BLaER1 (cell line): ENCODE results near the gene CFAP410.
"Not testable (repeated sequence)": the region's sequence is repeated elsewhere in the genome, so short reads cannot be mapped to it uniquely, and the experiment has no call there.

Experiments
- H3K27ac ChIP-seq: shearing (Covaris generic); formaldehyde crosslinking; 2 replicates; pipeline ENCODE4 v1.8.1; 2022
- H3K27me3 ChIP-seq: shearing (Covaris generic); formaldehyde crosslinking; 2 replicates; pipeline ENCODE4 v1.8.1; 2022
- H3K36me3 ChIP-seq: shearing (Covaris generic); formaldehyde crosslinking; 2 replicates; pipeline ENCODE4 v1.8.1; 2022
- H3K4me1 ChIP-seq: shearing (Covaris generic); formaldehyde crosslinking; 2 replicates; pipeline ENCODE4 v1.8.1; 2022
- H3K4me2 ChIP-seq: shearing (Covaris generic); formaldehyde crosslinking; 2 replicates; pipeline ENCODE4 v1.8.1; 2022
- H3K4me3 ChIP-seq: shearing (Covaris generic); formaldehyde crosslinking; 2 replicates; pipeline ENCODE4 v1.8.1; 2022
- H3K9ac ChIP-seq: shearing (Covaris generic); formaldehyde crosslinking; 2 replicates; pipeline ENCODE4 v1.8.1; 2022
- H3K9me3 ChIP-seq: shearing (Covaris generic); formaldehyde crosslinking; 2 replicates; pipeline ENCODE4 v1.8.1; 2022
- H4K20me1 ChIP-seq: shearing (Covaris generic); formaldehyde crosslinking; 2 replicates; pipeline ENCODE4 v1.8.1; 2022
- Cebpa-rat ChIP-seq: shearing (Covaris generic); IDR thresholded peaks from 2 replicates; pipeline ENCODE4 v1.8.1; 2022

CFAP410 gene

DNA sequence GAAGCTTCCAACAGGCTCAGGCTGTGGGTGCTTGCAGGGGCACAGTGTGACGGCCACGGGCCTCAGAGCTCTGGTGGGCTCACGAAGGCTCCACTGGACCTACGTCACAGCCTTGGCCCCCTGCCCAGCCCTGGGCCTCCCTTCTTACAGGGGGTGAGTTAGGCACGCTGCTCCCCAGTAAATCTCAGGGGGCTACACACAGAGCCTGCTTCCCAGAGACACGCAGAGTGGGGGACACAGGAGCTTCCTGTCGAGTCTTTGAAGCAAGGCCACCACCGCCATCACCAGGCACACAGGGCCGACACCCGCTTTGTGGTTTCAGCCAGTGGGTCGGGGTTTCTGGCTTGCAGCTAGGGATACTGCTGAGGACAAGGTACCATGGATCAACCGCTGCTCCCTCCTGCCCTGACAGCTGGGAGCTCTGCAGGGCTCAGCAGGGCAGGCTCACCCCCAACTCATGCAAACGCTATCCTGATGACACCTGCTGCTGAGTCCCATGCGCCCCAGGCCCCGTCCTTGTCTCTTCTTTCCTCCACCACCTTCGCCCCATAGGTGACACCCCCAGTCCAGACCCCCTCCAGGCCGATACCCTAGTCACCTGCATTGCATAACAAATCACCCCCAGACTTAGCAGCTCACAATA lies 5.5 kb upstream of the CFAP410 start:
- TF ChIP-seq Cebpa-rat, result no peak
- H3K4me3 ChIP-seq, result no peak overlapping the region
- H3K27me3 ChIP-seq, result no peaks in the 10 kb centered on the region
- H3K36me3 ChIP-seq, result no peaks in the 10 kb centered on the region
- H3K27ac ChIP-seq, result peak overlapping the region; percentile 75
- no peaks in the 10 kb centered on the region for H4K20me1 ChIP-seq
- H3K4me1 ChIP-seq, result peaks cover 77% of the 10 kb centered on the region
- peak overlapping the region; percentile 84 for H3K4me2 ChIP-seq
- no peaks in the 10 kb centered on the region for H3K9me3 ChIP-seq
- peak overlapping the region; percentile 22; the same call in 1 of the 2 replicates for H3K9ac ChIP-seq

DNA sequence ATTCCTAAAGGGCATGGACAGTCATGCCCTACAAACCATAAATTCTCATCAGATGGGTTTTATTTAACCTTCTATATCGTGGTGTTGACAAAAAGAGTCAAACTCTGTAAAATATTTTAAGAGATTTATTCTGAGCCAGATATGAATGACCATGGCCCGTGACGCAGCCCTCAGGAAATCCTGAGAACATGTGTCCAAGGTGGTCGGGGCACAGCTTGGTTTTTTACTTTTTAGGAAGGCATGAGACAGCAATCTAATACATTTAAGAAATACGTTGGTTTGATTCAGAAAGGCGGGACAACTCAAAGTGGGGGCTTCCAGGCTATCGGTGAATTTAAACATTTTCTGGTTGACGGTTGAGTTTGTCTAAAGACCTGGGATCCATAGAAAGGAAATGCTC lies 3.8 kb upstream of the CFAP410 start:
- not testable (repeated sequence) for H3K9ac ChIP-seq, H3K36me3 ChIP-seq, H4K20me1 ChIP-seq, H3K27me3 ChIP-seq, H3K4me3 ChIP-seq, H3K27ac ChIP-seq, H3K9me3 ChIP-seq
- H3K4me1 ChIP-seq, result peaks cover 68% of the 10 kb centered on the region
- peak overlapping the region; percentile 32; the same call in 1 of the 2 replicates for H3K4me2 ChIP-seq

DNA sequence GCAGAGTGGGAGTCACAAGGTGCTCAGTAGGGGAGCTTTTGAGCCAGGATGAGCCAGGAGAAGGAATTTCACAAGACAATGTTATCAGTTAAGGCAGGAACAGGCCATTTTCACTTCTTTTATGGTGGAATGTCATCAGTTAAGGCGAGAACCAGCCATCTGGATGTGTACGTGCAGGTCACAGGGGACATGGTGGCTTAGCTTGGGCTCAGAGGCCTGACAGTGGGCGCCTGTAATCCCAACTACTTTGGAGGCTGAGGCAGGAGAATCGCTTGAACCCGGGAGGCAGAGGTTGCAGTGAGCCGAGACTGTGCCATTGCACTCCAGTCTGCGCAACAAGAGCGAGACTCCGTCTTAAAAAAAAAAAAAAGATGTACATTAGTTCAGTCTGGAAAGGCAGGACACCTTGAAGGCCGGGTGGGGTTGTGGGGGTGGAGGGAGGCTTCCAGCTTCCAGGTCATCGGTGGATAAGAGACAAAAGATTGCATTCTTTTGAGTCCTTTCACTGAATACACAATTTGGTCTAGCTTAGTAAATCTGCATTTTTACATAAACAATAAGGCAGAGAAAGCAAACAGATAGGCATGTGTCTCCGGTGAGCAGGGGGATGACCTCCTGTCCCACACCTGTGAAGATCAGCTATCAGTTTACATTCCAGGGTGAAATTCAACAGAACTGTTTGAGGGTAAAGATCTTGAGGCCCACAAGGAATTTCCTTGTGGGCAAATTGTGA lies 2.7 kb upstream of the CFAP410 start:
- peaks cover 15% of the 10 kb centered on the region for H4K20me1 ChIP-seq
- not testable (repeated sequence) for H3K4me2 ChIP-seq, H3K27ac ChIP-seq, H3K4me3 ChIP-seq, H3K27me3 ChIP-seq, H3K9me3 ChIP-seq, H3K9ac ChIP-seq, H3K36me3 ChIP-seq
- H3K4me1 ChIP-seq, result peaks cover 71% of the 10 kb centered on the region

DNA sequence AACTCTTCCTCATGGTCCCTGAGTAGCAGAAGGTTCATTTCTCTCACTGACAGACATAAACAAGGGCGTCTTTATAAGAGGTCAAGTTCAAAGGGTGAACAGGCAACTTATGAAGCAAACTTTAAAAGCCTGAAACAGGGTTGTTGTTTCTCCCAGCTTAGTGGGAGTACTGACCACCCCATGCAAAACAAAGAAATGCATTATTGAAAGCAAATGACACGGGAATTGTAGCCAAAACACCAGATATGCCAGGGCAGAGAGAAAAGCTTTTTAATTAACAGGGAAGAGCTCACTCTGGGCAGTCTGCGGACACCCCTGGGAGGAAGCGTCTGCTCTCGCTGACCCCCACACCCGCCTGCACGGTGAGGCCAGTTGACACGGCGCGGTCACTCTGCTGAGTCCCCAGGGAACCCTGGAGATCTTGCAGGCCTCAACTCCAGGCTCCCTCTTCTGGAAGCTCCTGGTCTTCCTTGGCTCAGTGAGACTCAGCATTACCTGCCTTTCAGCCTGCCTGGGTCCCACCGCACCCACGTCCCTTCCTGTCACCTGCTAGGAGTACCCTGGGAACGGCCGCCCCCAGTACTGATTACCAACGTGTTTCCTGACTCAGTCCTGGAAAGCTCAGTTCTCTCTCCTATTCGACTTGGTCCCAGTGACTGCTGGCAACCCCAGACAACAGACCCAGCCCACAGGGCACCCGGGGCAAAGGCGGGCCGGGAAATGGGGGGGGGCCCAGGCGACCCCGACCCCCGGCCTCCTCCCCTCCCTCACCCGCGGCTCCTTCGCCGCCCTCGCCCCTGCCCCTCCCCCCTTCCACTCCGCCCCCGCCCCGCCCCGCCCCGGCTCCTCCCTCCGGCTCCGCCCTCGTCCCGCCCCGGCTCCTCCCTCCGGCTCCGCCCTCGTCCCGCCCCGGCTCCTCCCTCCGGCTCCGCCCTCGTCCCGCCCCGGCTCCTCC lies 972 bp downstream of the CFAP410 start:
- Histone ChIP-seq H3K9ac (no peak overlapping the region), H4K20me1 (peaks cover 39% of the 10 kb centered on the region), H3K27me3 (no peaks in the 10 kb centered on the region), H3K4me2 (peak overlapping the region; percentile 96), H3K36me3 (peaks cover 20% of the 10 kb centered on the region; the same call in 1 of the 2 replicates), H3K4me1 (peaks cover 61% of the 10 kb centered on the region), H3K4me3 (peak overlapping the region; percentile 60), H3K27ac (0 out of 2 replicates have a peak overlapping the region, but pooled peaks have one; percentile 53), H3K9me3 (no peaks in the 10 kb centered on the region)
- TF ChIP-seq Cebpa-rat, result no peak

- Histone ChIP-seq H3K9me3 (no peaks in the 10 kb centered on the region), H3K9ac (peak overlapping the region; percentile 48; the same call in 1 of the 2 replicates), H3K4me1 (peaks cover 62% of the 10 kb centered on the region), H4K20me1 (peaks cover 47% of the 10 kb centered on the region), H3K36me3 (peaks cover 20% of the 10 kb centered on the region; the same call in 1 of the 2 replicates), H3K4me2 (peak overlapping the region; percentile 96), H3K27ac (no peak overlapping the region), H3K27me3 (no peaks in the 10 kb centered on the region), H3K4me3 (no peak overlapping the region)
- peak; percentile 56; the same call in 1 of the 2 replicates for TF ChIP-seq Cebpa-rat
Measured at GRCh38 chr21:44337449-44337848, 1.7 kb downstream of the CFAP410 start.

DNA sequence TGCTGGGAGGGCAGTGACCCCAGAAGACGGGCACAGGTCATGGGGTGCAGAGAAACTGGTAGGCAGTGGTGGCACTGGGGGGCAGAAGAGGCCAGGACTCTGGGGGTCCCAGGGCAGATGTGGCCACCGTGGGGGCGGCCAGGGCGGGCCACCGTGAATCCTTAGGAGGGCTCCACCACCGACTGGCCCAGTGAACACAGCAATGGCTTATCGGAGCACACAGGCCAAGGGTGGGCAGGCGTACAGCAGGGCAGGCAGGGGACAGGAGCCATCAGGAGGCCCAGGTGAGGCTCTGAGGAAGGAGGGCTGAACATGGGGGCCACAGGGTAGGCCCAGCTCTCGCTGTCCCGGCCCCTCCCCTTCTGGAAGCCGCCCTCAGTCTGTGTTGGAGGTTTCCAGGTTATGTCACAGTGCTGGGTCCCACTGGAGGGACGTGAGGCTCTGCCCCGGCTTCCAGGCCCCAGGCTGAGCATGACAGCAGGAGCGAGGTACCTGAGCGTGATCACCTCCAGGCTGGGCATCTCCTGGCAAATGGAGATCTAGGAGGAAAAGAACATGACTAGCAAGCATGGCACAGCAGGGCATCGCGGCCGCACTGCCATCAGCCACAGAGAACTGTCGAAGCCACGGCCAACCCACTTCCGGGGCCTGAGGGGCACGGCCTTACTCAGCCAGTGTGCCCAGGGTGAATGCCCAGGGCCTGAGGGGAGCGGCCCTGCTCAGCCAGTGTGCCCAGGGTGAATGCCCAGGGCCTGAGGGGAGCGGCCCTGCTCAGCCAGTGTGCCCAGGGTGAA lies 3.7 kb downstream of the CFAP410 start:
- peaks cover 78% of the 10 kb centered on the region for H3K4me1 ChIP-seq
- H3K9ac ChIP-seq, result 0 out of 2 replicates have a peak overlapping the region, but pooled peaks have one; percentile 3
- no peaks in the 10 kb centered on the region for H3K9me3 ChIP-seq
- peaks cover 33% of the 10 kb centered on the region; the same call in 1 of the 2 replicates for H3K36me3 ChIP-seq
- no peak for TF ChIP-seq Cebpa-rat
- no peak overlapping the region for H3K27ac ChIP-seq
- H3K4me2 ChIP-seq, result peak overlapping the region; percentile 91
- peaks cover 66% of the 10 kb centered on the region for H4K20me1 ChIP-seq
- no peaks in the 10 kb centered on the region for H3K27me3 ChIP-seq
- no peak overlapping the region for H3K4me3 ChIP-seq

- peaks cover 78% of the 10 kb centered on the region for H3K4me1 ChIP-seq
- peak overlapping the region; percentile 48; the same call in 1 of the 2 replicates for H3K9ac ChIP-seq
- H3K27ac ChIP-seq, result peak overlapping the region; percentile 19; the same call in 1 of the 2 replicates
- peak overlapping the region; percentile 91 for H3K4me2 ChIP-seq
- peaks cover 33% of the 10 kb centered on the region; the same call in 1 of the 2 replicates for H3K36me3 ChIP-seq
- H3K9me3 ChIP-seq, result no peaks in the 10 kb centered on the region
- TF ChIP-seq Cebpa-rat, result no peak
- H4K20me1 ChIP-seq, result peaks cover 75% of the 10 kb centered on the region
- no peaks in the 10 kb centered on the region for H3K27me3 ChIP-seq
- peak overlapping the region; percentile 18; the same call in 1 of the 2 replicates for H3K4me3 ChIP-seq
Measured at GRCh38 chr21:44334329-44335030, 4.7 kb downstream of the CFAP410 start.

DNA sequence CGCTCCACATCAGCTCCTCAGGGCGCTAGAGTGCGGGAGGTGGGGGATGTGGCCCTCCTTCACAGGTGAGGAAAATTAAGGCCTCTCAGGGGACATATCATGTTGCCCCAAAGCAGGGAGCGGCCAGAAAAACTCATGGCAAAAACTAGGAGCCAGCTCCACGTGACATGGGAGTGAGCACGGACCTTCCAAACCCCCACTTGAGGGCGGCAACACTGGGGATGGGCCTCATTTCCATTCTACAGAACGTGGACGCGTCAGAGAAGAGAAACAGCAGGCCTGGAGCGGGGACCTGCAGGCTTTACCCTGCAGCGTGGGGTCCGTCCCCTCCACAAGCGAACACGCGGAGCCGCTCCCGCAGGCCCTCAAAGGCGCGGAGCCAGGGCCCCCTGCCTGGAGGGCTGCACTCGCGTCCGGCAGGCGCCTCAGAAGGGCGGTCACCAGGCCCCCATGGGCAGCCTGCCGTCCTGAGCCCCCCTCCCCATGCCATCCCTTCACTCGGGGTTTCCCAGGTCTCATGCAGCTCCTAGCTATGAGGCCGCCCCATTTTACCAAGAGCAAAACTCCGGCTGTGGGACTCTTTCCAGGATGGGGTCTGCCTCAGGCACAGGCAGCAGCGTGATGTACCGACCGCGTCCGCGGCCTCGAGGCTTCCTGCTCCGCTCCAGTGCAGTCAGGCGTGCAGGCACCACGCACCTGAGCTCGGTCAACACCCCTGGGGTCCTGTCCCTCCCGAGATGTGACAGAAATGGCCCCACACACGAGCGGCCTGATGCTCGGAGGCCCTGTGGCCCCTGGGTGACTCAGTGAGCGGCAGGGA lies 5.5 kb downstream of the CFAP410 start:
- peak overlapping the region; percentile 91 for H3K4me2 ChIP-seq
- peaks cover 86% of the 10 kb centered on the region for H3K4me1 ChIP-seq
- H3K27me3 ChIP-seq, result no peaks in the 10 kb centered on the region
- H3K9me3 ChIP-seq, result no peaks in the 10 kb centered on the region
- peak overlapping the region; percentile 48; the same call in 1 of the 2 replicates for H3K9ac ChIP-seq
- H3K4me3 ChIP-seq, result peak overlapping the region; percentile 18; the same call in 1 of the 2 replicates
- no peak for TF ChIP-seq Cebpa-rat
- H3K36me3 ChIP-seq, result peaks cover 40% of the 10 kb centered on the region; the same call in 1 of the 2 replicates
- peaks cover 83% of the 10 kb centered on the region for H4K20me1 ChIP-seq
- peak overlapping the region; percentile 19; the same call in 1 of the 2 replicates for H3K27ac ChIP-seq
